Heart left ventricle (tissue), 13 donors: ENCODE data around the gene WFIKKN2.

Source experiments
- CTCF ChIP-seq, 12 donors: fragments of 200-600 bp; sonication (generic) in 4 of 12; IDR thresholded peaks; one replicate each; pipeline versions ENCODE4 v1.5.0 to v1.8.0; 2018 to 2022; ENCODE audit warnings: antibody characterized with exemption in 12 of 12, mild to moderate bottlenecking in 5 of 12
- POLR2A ChIP-seq, 2 donors: fragments of 450-650 bp; IDR thresholded peaks; one replicate each; pipeline ENCODE4 v1.6.1; 2017; ENCODE audit warnings: antibody characterized with exemption in 2 of 2, mild to moderate bottlenecking in 2 of 2, moderate library complexity in 2 of 2
- donor health status: ischemic (EF 13 %, LVEDD 7.1; RV severe dilation, severe dysfunction).
- donor health status: DM: no; HTN: yes; CAD: no.
- donor health status: DM: no; HTN: no; CAD: no.
- donor health status: ischemic (EF 25% LVEDD 6.9; RV normal size, moderate dysfunction).
- donor health status: ischemic (EF 25% LVEDD 5.7; RV mildly dilated, moderate dysfunction).
- donor health status: ischemic (EF 35%, LVEDD 5.7; RV mildly dilated, moderate dysfunction).
- donor health status: nonischemic (EF 11% LVEDD 7.7; RV severe dilation, severe dysfunction).
- donor health status: DM: yes; HTN: yes; CAD: no.
- donor health status: PGD.
- donor health status: ischemic (EF 29% LVEDD 5.4; RV normal size, mild dysfunction).
- donor health status: nonischemic (EF 23%, LVEDD 6.1; RV moderate dilation, normal function).

GRCh38 chr17:50845240-50846147 is 10.1 kb downstream of the WFIKKN2 start:
- no peak for TF ChIP-seq POLR2A (IDR thresholded peaks at IDR 0.05)
- no peak for TF ChIP-seq CTCF (IDR thresholded peaks at IDR 0.05)
